HepG2 (cell line): ENCODE measurements around the gene CFAP61. TPM values are rescaled to one million over a fixed set of nuclear protein-coding genes. Genes with fewer than 3 reads are reported as not detected.

Source experiments
- ATAC-seq: fragments of 200-7000 bp; cut with Tn5 transposase; 3 replicates; pipeline ENCODE4 v1.9.1; 2020; ENCODE audit warnings: mild to moderate bottlenecking, moderate library complexity
- BruUV-seq: library from RNA; stranded (reverse); fragments of 400-500 nt; replicated peaks from 2 replicates; lab custom pipeline; 2021; lab: Mats Ljungman, UMichigan
- CTCF ChIA-PET: fragments of 300-600 bp; formaldehyde crosslinking; extraction: SDS; loops from one replicate; lab custom pipeline; 2021; ENCODE audit warnings: low total read pairs, inconsistent platforms, low intra/inter-chr PET ratio; lab: Yijun Ruan, JAX
- POLR2A ChIA-PET: fragments of 350-600 bp; sonication (Branson Sonifier 250); formaldehyde crosslinking; loops from one replicate; lab custom pipeline; 2020; ENCODE audit warnings: antibody characterized with exemption, inconsistent platforms; lab: Yijun Ruan, JAX
- DNase-seq: peaks from one replicate; pipeline ENCODE4 v3.0.0-alpha.2; 2015; ENCODE audit warnings: low spot score
- FAIRE-seq: peaks from 3 replicates; lab custom pipeline; 2011; peaks lifted over from hg19 to GRCh38; lab: Jason Lieb, UNC
- H2AFZ ChIP-seq: one replicate; pipeline ENCODE4 v1.6.1; 2011; ENCODE audit warnings: low read length, inconsistent platforms
- H3K27ac ChIP-seq: fragments of 300-600 bp; 3 replicates; pipeline ENCODE4 v1.8.0; 2011; ENCODE audit warnings: mixed run types, mild to moderate bottlenecking, mixed read lengths, low read length, inconsistent platforms; ENCODE audit not compliant: insufficient read depth; ENCODE audit errors: extremely low read length
- H3K27me3 ChIP-seq, 2 experiments: fragments of 200-600 bp in 1 of 2; 2 replicates in 1 of 2; 3 replicates in 1 of 2; pipeline versions ENCODE4 v1.6.0 to v1.8.0; 2011; ENCODE audit warnings: low read length in 2 of 2, mild to moderate bottlenecking in 2 of 2, moderate library complexity in 2 of 2, inconsistent platforms in 1 of 2; ENCODE audit not compliant: insufficient read depth in 2 of 2, control insufficient read depth in 1 of 2
- H3K36me3 ChIP-seq, 2 experiments: fragments of 200-600 bp in 1 of 2; replicated peaks in 1 of 2; 2 replicates in 1 of 2; 3 replicates in 1 of 2; pipeline versions ENCODE4 v1.5.1 to v1.8.0; 2011; ENCODE audit warnings: low read length in 2 of 2, inconsistent platforms in 1 of 2; ENCODE audit not compliant: insufficient read depth in 2 of 2, control insufficient read depth in 1 of 2
- H3K4me1 ChIP-seq: 2 replicates; pipeline ENCODE4 v1.5.1; 2012; ENCODE audit warnings: low read length, inconsistent platforms; ENCODE audit not compliant: insufficient read depth
- H3K4me2 ChIP-seq: 2 replicates; pipeline ENCODE4 v1.6.0; 2011; ENCODE audit warnings: low read depth, low read length, inconsistent platforms
- H3K4me3 ChIP-seq, 3 experiments: fragments of 200-600 bp in 1 of 3; sonication (generic), shearing (Covaris generic) in 1 of 3; replicated peaks in 1 of 3; 2 replicates each; pipeline ENCODE4 v1.5.1; 2011 to 2016; ENCODE audit warnings: low read length in 3 of 3, inconsistent platforms in 2 of 3, low read depth in 2 of 3, mild to moderate bottlenecking in 2 of 3, control low read depth in 1 of 3, mixed read lengths in 1 of 3; ENCODE audit not compliant: insufficient read depth in 1 of 3
- H3K79me2 ChIP-seq: one replicate; pipeline ENCODE4 v1.6.1; 2011; ENCODE audit warnings: low read length, inconsistent platforms; ENCODE audit not compliant: insufficient read depth
- H3K9ac ChIP-seq: 2 replicates; pipeline ENCODE4 v1.6.0; 2011; ENCODE audit warnings: mild to moderate bottlenecking, low read depth, low read length, inconsistent platforms; ENCODE audit not compliant: insufficient read depth
- H3K9me3 ChIP-seq: 2 replicates; pipeline ENCODE4 v1.5.1; 2012; ENCODE audit warnings: mild to moderate bottlenecking, low read length
- H4K20me1 ChIP-seq: 2 replicates; pipeline ENCODE4 v1.6.0; 2011; ENCODE audit warnings: inconsistent platforms, mild to moderate bottlenecking, low read length, moderate library complexity; ENCODE audit not compliant: insufficient read depth
- DPF2 ChIP-seq: sonication (generic); formaldehyde crosslinking; IDR thresholded peaks from 2 replicates; pipeline ENCODE4 v1.4.0; 2020; ENCODE audit warnings: mild to moderate bottlenecking, low read depth, missing genetic modification reagents, borderline replicate concordance
- EEA1 ChIP-seq: sonication (generic); formaldehyde crosslinking; IDR thresholded peaks from 2 replicates; pipeline ENCODE4 v1.5.1; 2020; ENCODE audit warnings: mild to moderate bottlenecking, missing genetic modification reagents, borderline replicate concordance
- GATAD2A ChIP-seq: IDR thresholded peaks from 2 replicates; pipeline ENCODE4 v1.6.1; 2016
- JARID2 ChIP-seq: sonication (generic); formaldehyde crosslinking; IDR thresholded peaks from 2 replicates; pipeline ENCODE4 v1.8.1; 2023; ENCODE audit warnings: missing genetic modification reagents, inconsistent platforms; ENCODE audit not compliant: insufficient replicate concordance
- MAFF ChIP-seq: IDR thresholded peaks from 2 replicates; pipeline ENCODE4 v1.6.1; 2011; ENCODE audit warnings: low read depth, low read length, improper control_type of control experiment
- MAFK ChIP-seq, 2 experiments: IDR thresholded peaks in 1 of 2; conservative IDR thresholded peaks in 1 of 2; 2 replicates each; pipeline ENCODE4 v1.6.1; 2011; ENCODE audit warnings: improper control_type of control experiment in 2 of 2, low read length in 2 of 2
- MATR3 ChIP-seq: sonication (generic); formaldehyde crosslinking; IDR thresholded peaks from 2 replicates; pipeline ENCODE4 v1.4.0; 2020; ENCODE audit warnings: missing genetic modification reagents
- MLXIP ChIP-seq: sonication (generic); formaldehyde crosslinking; IDR thresholded peaks from 2 replicates; pipeline ENCODE4 v1.9.0; 2021; ENCODE audit warnings: missing genetic modification reagents, borderline replicate concordance
- NCOA2 ChIP-seq: sonication (generic); formaldehyde crosslinking; IDR thresholded peaks from 2 replicates; pipeline ENCODE4 v1.8.0; 2022; ENCODE audit warnings: inconsistent platforms
- SRY ChIP-seq: sonication (generic); formaldehyde crosslinking; IDR thresholded peaks from 2 replicates; pipeline ENCODE4 v1.8.0; 2022; ENCODE audit warnings: mild to moderate bottlenecking, missing genetic modification reagents
- U2AF2 ChIP-seq: fragments of 200-400 bp; formaldehyde crosslinking; IDR thresholded peaks from 2 replicates; pipeline ENCODE4 v1.6.1; 2017; ENCODE audit warnings: low read depth, mild to moderate bottlenecking, low read length
- ZKSCAN5 ChIP-seq: sonication (generic); formaldehyde crosslinking; IDR thresholded peaks from 2 replicates; pipeline ENCODE4 v1.5.1; 2020; ENCODE audit warnings: mild to moderate bottlenecking, missing genetic modification reagents
- ZMAT5 ChIP-seq: sonication (generic); formaldehyde crosslinking; IDR thresholded peaks from 2 replicates; pipeline ENCODE4 v1.5.0; 2020; ENCODE audit warnings: mild to moderate bottlenecking, low read depth, missing genetic modification reagents, borderline replicate concordance
- WGBS: methylation state at CpG from one replicate; pipeline ENCODE4 v1.1.6; 2017; ENCODE audit warnings: low lambda C conversion rate; 5-methylcytosine and 5-hydroxymethylcytosine counted together
- in situ Hi-C: cut with HindIII; loops from 2 replicates; pipeline ENCODE4 v1.10.0; 2017; ENCODE audit warnings: low pct_unique_long_range_greater_than_20kb; ENCODE audit not compliant: extremely low pct_ligation_motif_present
- intact Hi-C: fragments of 100-400 bp; cut with micrococcal nuclease; formaldehyde crosslinking; loops from one replicate; pipeline ENCODE4 v1.10.0; 2022; ENCODE audit not compliant: unreplicated experiment
- polyA plus RNA-seq, 8 experiments: library from polyadenylated mRNA; depleted of rRNA in 3 of 8; stranded (reverse) in 7 of 8; unstranded in 1 of 8; fragments of >200 nt; fragmentation: Illumina TruSeq in 4 of 8; extraction: Trizol in 4 of 8; gene quantifications; 2 replicates each; pipeline versions ENCODE4 v1.2.1 to v1.2.3, GENCODE V29; 2011 to 2016; ENCODE audit warnings: low read depth in 4 of 8, missing spikeins in 1 of 8, mixed read lengths in 1 of 8; ENCODE audit not compliant: insufficient read depth in 1 of 8
- total RNA-seq, 5 experiments: library from RNA; depleted of rRNA; stranded (reverse); fragments of >200 nt; fragmentation: Illumina TruSeq; extraction: Trizol; gene quantifications; 2 replicates each; pipeline ENCODE4 v1.2.3, GENCODE V29; 2016; ENCODE audit warnings: low read depth in 1 of 5

The CFAP61 gene
- total and polyA plus RNA-seq, 2 of the 13 experiments (the other 11 are each of a cell fraction or from before 2014, with no cell fraction given): 0.27 TPM; not detected in 1

- intact Hi-C loops: no loop called here
- Histone ChIP-seq H4K20me1 (no peaks in the 10 kb centered on the region), H3K4me3 (no peak overlapping the region), H3K4me2 (no peak overlapping the region), H3K36me3 (no peaks in the 10 kb centered on the region), H3K27me3 (peaks cover 2 to 27% of the 10 kb centered on the region in 2 experiments; a peak in 4 of 5 replicates), H3K9ac (no peak overlapping the region), H3K79me2 (no peaks in the 10 kb centered on the region), H3K27ac (no peak overlapping the region), H3K4me1 (no peaks in the 10 kb centered on the region), H3K9me3 (no peaks in the 10 kb centered on the region), H2AFZ (no peak overlapping the region)
- POLR2A ChIA-PET: no interaction called here
- DNase-seq (no peak), ATAC-seq (no peak), FAIRE-seq (no peak)
- no TSS peak for BruUV-seq
- TF ChIP-seq NCOA2 (no peak), EEA1 (CRISPR knock-in tag) (no peak), SRY (no peak)
- in situ Hi-C loops: no loop called here
- CTCF ChIA-PET: no interaction called here
- 1% methylated on average over 6 of the region's 6 CpGs for WGBS
Measured at GRCh38 chr20:20094410-20094809, 42.1 kb downstream of the CFAP61 start.

GRCh38 chr20:20095114-20095872, 43.0 kb downstream of the CFAP61 start:
- Histone ChIP-seq H3K27me3 (peaks cover 2 to 27% of the 10 kb centered on the region in 2 experiments; a peak in 4 of 5 replicates), H3K9me3 (no peaks in the 10 kb centered on the region), H3K4me2 (no peak overlapping the region), H2AFZ (no peak overlapping the region), H3K27ac (no peak overlapping the region), H3K9ac (no peak overlapping the region), H3K36me3 (no peaks in the 10 kb centered on the region), H3K4me3 (no peak overlapping the region), H3K4me1 (no peaks in the 10 kb centered on the region), H3K79me2 (no peaks in the 10 kb centered on the region), H4K20me1 (no peaks in the 10 kb centered on the region)
- FAIRE-seq (no peak), ATAC-seq (no peak), DNase-seq (no peak)
- ChIA-PET POLR2A (no interaction called here), CTCF (no interaction called here)
- intact Hi-C loops (no loop called here), in situ Hi-C loops (no loop called here)
- WGBS: 24% methylated on average over 10 of the region's 10 CpGs
- BruUV-seq: no TSS peak
- no peak for TF ChIP-seq ZKSCAN5 (CRISPR knock-in tag)
- no peak for TF ChIP-seq JARID2 (CRISPR knock-in tag)
- TF ChIP-seq MAFF: peak; percentile 93
- TF ChIP-seq MLXIP (CRISPR knock-in tag): no peak
- no peak for TF ChIP-seq DPF2 (CRISPR knock-in tag)
- no peak for TF ChIP-seq GATAD2A (CRISPR knock-in tag)
- TF ChIP-seq ZMAT5 (CRISPR knock-in tag): no peak
- TF ChIP-seq U2AF2: no peak
- peak; percentile 93 to 96 for TF ChIP-seq MAFK (conservative IDR thresholded peaks at IDR 0.05 in 1 of 2, IDR thresholded peaks at IDR 0.05 in 1 of 2; ENCODE audit: low read length in 2 of 2)
- no peak for TF ChIP-seq MATR3 (CRISPR knock-in tag)
